GM19324 (cell line): ENCODE data around the gene TEKT3.

Experiments
- ATAC-seq: cut with Tn5 transposase; IDR thresholded peaks from one replicate; pipeline ENCODE4 v1.9.1; 2021; ENCODE audit warnings: mild to moderate bottlenecking, moderate library complexity; ENCODE audit not compliant: unreplicated experiment, low FRiP score

The TEKT3 gene

DNA sequence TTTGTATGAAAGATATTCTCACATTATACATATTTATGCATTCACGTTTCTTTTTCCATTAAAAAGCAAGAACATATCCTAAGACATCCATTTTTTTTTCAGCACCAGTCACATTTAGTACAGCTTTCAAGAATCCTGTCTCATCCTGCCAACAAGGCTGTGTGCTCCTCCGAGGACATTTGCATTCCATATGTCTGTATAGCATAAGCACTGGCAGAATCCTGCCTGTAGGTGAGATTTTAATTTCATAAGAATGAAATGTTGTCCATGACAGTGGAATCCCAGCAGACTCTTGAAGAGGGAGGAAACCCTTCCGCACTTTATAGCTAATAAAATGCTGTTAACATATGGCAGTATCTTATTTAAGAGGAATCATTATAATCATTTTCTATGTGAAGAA lies 73.4 kb downstream of the TEKT3 start:
- no peak for ATAC-seq

DNA sequence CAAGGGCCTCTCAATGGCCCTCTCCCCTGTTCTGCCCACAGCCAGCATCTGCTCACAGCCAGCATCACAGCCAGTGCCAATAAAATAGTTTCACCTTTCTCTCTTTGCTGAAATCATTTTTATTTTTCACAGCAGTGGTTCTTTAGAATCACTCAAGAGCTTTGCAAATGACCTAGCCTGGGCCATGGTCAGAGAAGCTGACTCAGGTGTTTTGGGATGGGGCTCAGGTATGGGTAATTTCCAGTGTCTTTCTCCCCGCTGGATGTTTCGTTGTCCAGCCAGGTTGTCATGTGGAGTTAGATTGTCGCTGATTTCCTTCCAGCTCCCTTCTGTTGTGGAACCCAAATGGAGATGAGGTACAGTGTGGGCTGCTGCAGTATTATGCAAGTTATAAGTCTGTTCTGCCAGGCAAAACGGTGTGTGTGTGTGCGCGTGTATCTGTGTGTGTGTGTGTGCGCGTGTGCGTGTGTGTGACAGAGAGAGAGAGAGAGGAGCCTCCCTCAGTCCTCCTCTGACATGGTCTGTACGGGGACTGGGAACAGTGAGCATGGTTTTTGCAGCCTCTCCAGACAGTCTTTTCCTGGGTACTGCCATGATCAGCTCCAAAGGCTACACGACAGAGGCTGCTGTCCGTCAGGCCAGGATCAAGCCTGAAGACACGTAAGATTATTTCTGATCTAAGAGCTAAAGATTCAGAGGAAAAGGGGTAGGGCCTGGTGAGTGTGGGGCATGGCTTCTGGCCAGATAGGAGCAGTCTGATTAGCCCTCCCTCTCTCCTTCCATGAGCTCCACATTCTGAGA lies 74.9 kb downstream of the TEKT3 start:
- ATAC-seq = no peak

DNA sequence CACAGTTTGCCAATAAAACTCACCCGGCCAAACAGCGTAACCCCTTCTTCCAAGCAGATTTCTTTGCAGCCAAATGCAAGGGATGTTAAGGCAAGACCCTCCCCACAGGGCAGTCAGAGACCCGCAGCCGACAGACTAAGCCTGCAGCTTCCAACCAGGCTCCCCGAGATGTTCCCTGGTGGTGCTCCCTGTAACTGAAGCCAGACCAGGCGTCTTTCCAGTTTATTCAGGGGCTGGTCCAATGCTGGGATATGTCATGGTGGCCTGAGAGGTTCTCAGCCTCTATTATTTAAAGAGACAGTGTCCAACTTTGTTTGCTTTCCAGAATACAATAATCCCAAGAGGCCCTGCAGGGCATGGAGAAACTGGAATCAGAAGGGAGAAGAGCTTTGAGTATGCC lies 76.3 kb downstream of the TEKT3 start, which contains the start of gene PMP22:
Gene PMP22 (minus strand): TSS at position 196 of the 400 bp plus-strand sequence. CDS start 4,599 bp downstream, outside the sequence.
- no peak for ATAC-seq

DNA sequence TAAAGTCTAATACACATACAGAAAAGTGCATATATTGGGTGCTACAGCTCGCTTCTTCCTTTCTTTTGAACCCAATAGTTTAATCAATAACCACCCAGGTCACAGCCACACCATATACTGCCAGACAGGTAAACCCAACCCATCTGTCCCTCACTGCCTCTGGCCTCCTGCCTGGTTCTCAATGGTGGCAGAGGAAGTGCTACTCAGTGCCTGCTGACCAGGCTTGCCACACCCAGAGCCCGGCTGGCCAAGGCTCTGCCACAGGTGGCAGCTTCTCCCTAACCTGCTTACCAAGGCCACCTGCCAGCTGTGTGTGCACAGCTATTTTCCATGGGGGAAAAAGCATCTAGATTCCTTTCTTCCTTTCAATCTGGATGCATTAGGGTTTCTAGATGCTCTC lies 76.9 kb downstream of the TEKT3 start:
- no peak for ATAC-seq

DNA sequence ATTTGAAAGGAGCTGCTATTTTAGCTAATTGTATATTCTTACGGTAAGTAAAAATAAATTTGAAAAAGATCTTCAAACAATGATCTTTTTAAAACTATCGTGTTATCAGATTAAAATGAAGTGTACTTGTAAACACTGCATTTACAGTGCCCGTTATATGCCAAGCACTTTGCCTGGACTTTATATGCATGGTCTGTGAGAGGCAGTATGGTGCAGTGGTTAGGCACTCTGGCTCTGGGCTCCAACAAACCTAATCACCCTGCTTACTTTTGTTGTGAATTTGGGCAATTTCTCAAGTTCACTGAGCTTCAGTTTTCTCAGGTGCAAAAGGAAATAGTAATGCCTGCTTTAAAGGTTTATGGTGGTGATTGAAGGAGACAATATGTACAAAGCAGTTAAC lies 77.7 kb downstream of the TEKT3 start:
- no peak for ATAC-seq

DNA sequence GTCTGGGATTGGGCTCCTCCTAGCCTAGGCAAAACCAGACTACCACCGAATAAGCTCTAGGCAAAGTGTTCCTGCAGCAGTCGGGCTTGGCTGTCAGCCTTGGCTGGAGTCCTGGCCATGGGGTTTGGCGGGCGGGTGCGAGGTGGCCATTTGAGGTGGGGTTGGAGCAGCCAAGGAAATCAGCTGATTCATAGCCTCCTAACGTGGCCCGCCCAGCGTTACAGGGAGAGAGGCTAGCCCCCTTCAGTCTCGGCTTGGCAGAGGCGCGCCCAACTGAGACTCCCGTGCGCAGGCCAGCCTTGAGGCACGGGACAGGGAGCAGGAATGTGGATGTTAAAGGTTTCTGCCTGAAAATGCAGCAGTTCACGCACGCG lies 78.2 kb downstream of the TEKT3 start:
- no peak for ATAC-seq

DNA sequence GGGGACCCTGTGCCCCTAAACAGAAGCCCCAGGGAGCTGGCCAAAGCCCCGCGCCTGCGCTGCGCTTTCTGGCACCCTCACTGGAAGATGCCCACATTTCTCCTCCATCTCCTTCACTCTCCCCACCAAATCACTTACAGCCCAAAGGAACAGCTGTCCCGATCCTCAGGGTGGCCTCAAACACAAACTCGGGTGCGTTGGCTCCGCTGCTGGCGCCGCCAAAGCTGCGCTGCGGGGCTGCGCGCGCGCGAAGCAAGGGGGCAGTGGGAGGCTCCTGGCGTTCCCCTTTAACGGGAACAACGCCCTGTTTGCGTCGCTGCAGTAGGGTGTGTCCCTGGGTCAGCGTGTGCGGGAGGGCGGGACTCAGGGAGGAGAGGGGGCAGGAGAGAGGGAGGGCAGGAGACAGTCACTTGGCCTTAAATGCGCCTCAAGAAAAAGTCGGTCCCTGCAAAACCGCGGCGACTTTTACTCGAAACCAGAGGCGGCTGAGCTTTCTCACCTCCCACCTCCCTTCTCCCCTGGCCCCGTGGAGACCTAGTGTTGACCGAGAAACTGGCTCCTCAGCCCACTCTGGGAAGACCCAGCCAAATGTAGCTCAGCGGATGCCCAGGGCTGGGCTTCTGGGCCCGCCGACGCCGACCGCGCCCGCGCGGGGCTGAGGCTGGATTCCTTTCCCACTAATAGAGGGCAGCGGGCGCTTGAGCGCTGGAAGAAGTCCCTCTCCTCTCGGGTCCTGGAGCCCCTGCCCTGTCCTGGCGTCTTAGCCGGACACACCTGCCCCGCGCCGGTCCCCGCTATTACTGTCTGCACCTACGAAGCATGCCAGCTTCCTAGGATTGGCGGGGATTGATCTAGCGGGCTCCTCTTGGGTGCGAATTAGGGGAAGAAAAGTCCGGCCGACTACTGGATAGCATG lies 78.8 kb downstream of the TEKT3 start:
- ATAC-seq = no peak

DNA sequence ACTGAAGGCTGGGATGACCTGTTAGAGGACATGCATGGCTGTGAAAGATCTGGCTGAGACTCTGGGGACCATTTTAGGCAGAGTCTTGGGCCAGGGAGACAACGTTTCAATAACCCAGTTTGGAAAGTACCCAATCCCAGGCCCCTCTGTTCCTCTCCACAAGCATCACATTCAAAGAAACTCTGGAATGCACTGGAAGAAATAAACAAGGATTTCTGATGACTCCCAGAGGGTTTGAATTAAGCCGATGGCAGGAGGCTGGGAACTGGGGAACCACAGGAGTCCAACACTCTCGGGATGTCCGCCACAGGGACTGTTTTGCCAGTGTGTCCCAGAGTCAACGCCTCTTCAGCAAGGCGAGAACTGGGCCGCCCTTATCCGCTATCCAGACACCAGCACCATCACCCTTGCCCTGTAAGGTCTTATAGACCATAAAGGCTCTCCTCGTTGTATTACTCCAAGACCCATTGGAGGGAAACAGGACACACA lies 79.6 kb downstream of the TEKT3 start:
- no peak for ATAC-seq

DNA sequence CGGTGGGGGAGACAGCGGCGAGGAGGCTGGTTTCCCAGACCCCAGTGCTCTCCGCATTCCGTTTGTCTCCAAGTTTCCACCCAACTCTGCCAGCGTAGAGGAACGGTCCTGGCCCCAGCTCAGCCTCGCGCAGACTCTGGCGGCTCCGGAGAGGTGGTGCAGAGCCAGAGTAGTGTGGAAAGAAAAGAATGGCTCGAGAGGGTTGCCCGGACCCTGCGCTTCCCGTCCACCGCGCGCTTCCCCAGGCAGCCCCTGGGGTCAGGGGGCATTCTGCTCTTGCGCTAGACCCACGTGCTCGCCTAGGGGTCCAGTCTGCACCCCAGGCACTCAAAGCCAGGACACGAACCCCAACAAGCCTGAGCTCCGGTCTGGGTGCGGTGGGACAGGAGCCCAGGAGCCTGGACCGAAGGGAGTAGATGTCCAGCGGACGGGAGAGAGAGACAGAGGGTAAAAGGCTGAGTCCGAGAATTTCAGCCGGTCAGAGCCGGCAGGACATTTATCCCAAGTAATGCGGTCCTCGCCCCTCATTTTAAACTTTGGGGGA lies 80.1 kb downstream of the TEKT3 start:
- no peak for ATAC-seq

DNA sequence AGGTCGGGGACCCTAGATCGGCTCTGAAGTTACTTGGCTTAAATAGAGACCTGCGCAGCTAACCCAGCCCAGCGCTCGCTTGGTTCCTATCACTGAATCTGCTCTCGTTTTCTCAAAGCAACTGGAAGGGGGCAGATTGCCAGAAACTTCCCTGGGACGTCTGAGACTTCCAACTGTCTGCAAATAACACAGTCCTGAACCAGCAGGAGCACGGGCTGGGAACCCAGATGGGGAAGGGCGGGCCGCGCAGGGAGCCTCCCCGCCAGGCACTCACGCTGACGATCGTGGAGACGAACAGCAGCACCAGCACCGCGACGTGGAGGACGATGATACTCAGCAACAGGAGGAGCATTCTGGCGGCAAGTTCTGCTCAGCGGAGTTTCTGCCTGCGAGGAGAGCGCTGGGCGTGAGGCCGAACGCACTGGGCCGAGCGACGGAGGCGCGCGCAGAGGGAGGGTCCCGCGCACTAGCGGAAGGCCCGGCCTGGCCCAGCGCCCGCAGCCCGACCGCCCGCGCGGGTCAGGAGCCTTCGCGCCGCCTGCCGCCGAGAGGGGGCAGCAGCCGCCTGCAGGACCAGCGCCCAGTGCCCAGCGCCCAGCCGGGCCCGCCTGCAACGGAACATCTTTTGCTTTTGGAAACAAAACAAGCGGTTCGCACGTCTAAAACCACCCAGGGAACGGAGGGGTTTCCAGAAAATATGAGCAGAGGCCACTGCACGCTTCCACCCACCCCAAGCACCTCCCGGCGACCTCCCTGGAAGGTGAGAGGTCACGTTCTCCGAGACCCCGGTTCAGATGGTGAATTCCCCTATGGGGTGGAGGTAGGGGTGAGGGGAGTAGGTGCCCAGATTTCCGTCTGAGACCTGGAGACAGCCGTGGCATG lies 80.8 kb downstream of the TEKT3 start:
- ATAC-seq = no peak

DNA sequence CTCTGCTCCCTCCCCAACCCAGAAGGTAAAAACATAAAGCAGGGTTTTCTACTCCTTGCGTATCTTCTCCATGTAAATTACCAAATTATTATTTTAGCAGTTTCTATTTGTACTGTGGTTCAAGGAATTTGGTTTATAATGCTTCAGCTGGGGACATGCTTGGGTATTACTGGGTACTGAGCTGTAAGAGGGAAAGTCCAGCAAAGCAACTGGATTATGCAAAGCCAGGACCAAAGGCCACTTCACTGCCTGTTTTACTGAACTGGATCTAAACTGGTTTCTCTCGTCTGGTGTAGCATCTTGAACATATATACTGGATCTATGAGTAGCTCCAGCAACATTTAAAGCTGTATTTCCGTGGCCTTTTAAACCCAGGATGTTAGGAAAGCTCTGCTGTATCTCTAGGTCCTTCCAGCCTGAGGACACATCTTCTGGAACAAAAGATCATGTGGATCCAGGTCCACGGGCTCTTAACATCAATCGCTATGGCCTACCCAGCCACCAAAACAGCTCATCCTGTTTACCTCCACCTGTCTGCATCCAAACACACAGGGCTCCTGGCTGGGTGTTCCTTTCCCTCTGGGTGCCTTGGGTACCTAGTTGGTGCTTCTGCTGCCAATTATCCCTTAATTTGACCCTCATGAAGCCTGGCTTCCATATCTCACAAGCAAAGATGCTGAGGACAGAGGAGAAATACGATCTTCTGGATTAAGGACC lies 83.4 kb downstream of the TEKT3 start:
- no peak for ATAC-seq

DNA sequence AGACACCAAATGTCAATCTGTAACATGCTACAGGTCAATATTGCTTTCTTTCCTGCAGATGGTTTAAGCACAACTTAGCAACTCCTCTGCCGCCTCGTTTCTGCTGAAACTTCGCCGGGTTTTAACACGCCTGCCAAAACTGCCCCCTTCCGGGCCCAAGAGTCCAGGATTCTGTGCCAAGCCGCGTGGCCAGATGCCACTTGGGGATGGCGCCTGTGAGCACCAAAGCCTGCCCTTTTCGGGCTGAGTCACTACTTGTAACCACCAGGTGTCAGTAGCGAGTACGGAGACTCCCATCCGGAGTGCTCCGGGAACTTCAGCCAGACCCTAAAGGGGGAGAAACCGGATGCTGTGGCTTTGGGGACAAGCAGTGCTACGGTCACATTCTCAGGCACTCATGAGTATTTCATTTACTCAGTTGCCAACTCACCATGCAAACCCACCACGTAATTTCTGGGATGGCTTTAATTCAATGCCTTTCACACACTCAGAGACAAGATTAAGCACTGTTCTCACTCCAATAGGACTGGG lies 84.1 kb downstream of the TEKT3 start:
- peak; percentile 54 for ATAC-seq

DNA sequence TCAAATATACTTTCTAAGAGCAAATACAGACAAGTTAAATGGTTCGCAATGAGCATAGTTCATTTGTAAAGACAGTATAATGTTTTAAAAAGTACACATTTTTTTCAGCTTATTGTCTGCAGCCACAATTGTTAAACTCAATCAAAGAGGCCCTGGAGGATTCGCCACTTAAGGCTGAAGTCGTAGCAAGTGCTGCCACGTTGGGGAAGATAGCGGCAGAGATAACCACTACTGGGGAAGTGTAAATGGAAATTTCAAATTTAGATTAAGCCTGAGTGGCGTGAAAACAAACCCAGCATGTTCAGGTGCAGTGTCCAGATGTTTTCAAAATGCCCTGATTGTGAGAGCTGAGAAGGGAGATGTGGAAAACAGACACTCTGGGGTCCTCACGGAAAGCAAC lies 84.7 kb downstream of the TEKT3 start:
- ATAC-seq = no peak

DNA sequence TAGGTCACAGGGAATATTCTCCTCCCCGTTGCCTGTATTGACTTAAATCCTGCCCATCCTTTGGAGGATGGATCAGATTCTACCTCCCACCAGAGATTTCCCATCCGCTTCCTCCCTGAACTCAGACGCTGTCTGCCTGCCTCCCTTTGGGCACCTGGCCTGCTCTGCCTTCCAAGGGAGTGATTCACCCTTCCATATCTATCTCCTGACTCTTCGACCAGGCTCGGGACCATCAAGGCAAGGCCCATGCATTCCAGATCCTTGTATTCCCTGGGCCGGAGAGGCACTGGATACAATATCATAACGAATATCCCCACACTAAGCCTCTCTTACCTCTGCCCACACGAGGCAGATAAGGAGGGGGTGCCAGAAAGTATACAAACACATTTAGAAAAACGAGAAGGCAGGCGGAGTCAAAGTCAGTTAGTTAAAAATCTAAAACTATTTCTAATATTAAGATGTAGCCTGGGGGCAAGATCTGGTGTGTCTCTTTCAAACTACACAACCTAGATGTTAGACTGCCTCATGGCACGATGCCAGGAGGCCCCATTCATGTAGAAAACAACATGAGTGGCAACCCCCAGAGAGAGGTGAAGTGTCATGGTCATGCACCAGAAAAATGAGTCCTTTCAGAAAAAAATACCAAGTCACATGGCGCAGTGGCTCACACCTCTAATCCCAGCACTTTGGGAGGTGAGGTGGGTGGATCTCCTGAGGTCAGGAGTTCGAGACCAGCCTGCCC lies 85.5 kb downstream of the TEKT3 start:
- no peak for ATAC-seq
